Effector memory CD4-positive, alpha-beta T cell (primary cell): ENCODE data around the gene FZD4.

Experiments used
- DNase-seq, 3 donors: peaks; one replicate each; pipeline ENCODE4 v3.0.0-alpha.2; 2020
- H3K27ac ChIP-seq: 2 replicates; pipeline ENCODE4 v1.7.0; 2013; ENCODE audit warnings: mild to moderate bottlenecking, low read length, moderate library complexity; ENCODE audit not compliant: insufficient read depth, poor library complexity, severe bottlenecking
- H3K27me3 ChIP-seq: replicated peaks from 2 replicates; pipeline ENCODE4 v1.7.0; 2013; ENCODE audit warnings: mild to moderate bottlenecking, low read length; ENCODE audit not compliant: insufficient read depth, control insufficient read depth, poor library complexity, severe bottlenecking
- H3K36me3 ChIP-seq: 2 replicates; pipeline ENCODE4 v1.7.0; 2013; ENCODE audit warnings: mild to moderate bottlenecking, low read length, moderate library complexity; ENCODE audit not compliant: control insufficient read depth, insufficient read depth
- H3K4me1 ChIP-seq: 2 replicates; pipeline ENCODE4 v1.7.0; 2013; ENCODE audit warnings: low read length, mild to moderate bottlenecking; ENCODE audit not compliant: control insufficient read depth, insufficient read depth, poor library complexity, severe bottlenecking
- H3K4me3 ChIP-seq: 2 replicates; pipeline ENCODE4 v1.7.0; 2013; ENCODE audit warnings: low read length, low read depth, mild to moderate bottlenecking; ENCODE audit not compliant: insufficient read depth, poor library complexity, severe bottlenecking
- H3K9me3 ChIP-seq: 2 replicates; pipeline ENCODE4 v1.7.0; 2013; ENCODE audit warnings: mild to moderate bottlenecking, low read length, moderate library complexity; ENCODE audit not compliant: control insufficient read depth

Gene FZD4

DNA sequence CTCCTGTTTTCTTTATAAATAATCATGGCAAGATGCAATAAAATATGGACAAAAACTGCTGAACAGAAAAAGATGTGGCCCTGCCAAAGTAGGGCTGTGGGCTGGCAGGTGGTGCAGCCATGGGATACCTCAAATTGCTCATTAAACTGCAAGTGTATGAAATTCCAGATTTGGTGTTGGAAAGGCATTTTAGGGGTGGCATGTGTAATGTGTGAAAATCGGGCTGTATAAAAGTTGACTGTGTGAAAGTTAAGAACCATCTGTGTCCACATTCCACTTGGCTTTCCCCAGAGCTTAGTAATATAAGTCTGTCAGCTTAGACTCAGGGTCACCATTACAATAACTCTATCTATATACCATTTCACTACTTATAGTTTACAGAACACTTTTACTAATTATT lies 34.8 kb upstream of the FZD4 start:
- no peaks in the 10 kb centered on the region for H3K4me1 ChIP-seq
- H3K36me3 ChIP-seq, result no peaks in the 10 kb centered on the region
- no peak overlapping the region for H3K4me3 ChIP-seq
- no peak for DNase-seq
- H3K27ac ChIP-seq, result no peak overlapping the region
- H3K27me3 ChIP-seq, result no peaks in the 10 kb centered on the region
- H3K9me3 ChIP-seq, result no peaks in the 10 kb centered on the region

DNA sequence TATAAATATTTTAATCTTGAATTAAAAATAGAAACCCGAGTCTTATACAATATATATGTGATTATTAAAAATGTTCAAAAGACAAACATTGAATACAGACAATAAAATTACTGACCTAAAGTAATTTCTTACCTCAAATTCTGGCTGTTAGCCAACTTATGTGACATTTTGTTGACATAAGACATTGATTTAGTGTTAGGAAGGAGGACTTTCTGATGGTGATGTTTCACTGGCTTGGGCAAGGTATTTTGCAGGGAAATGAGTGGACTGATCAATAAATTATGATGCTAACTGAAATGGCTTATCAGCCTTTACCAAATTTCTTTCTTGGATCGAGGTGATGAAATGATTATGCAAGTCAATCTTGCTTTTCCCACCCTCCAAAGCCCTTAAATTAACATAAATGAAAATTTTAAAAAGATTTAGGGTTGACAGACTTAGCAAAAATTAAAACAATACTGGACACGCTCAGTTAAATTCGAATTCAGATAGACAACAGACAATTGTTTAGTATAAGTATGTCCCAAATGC lies 33.2 kb upstream of the FZD4 start:
- Histone ChIP-seq H3K27me3 (no peaks in the 10 kb centered on the region), H3K9me3 (no peaks in the 10 kb centered on the region), H3K4me3 (no peak overlapping the region), H3K36me3 (no peaks in the 10 kb centered on the region), H3K27ac (no peak overlapping the region), H3K4me1 (no peaks in the 10 kb centered on the region)
- DNase-seq, result no peak

DNA sequence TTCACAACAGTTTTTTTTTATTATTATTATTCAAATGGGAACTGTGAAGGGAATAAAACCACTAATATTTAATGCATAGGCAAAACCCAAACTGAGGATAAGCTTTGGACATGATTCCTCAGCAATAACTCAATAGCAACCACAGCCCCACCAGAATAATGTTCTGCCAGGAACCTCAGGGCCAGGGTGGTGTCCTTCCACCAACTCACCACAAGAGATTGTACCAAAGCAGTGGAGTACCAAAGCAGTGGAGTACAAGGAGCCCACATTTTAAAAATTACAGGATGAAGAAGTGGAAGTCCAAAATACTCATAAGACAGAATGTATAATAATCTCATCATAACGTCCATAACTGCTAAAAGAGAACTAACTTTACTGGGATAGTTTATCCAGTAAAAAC lies 32.5 kb upstream of the FZD4 start:
- no peaks in the 10 kb centered on the region for H3K36me3 ChIP-seq
- H3K27ac ChIP-seq, result no peak overlapping the region
- no peaks in the 10 kb centered on the region for H3K9me3 ChIP-seq
- H3K4me3 ChIP-seq, result no peak overlapping the region
- no peak for DNase-seq
- H3K4me1 ChIP-seq, result no peaks in the 10 kb centered on the region
- no peaks in the 10 kb centered on the region for H3K27me3 ChIP-seq

DNA sequence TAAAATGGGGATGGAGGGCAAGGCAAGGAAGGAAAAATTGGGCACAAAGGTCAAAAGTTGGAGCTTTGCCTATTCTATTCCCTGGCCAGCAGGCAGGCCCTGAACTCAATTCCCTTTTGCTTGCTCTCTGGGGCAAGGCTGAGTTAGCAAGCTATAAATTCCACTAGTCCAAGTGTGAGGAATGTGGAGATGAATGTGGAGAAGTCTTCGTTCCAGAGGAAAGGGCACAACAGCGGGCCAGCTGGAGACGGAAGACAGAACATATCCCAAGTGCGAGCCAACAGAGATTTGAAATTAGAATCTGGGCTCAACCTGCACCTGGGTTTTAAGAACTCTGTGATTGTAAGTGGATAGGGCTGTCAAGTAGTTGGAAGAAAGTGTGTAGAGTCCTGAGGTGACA lies 29.5 kb upstream of the FZD4 start:
- H3K36me3 ChIP-seq, result no peaks in the 10 kb centered on the region
- no peaks in the 10 kb centered on the region for H3K4me1 ChIP-seq
- H3K27me3 ChIP-seq, result no peaks in the 10 kb centered on the region
- no peak overlapping the region for H3K4me3 ChIP-seq
- no peak for DNase-seq
- no peaks in the 10 kb centered on the region for H3K9me3 ChIP-seq
- no peak overlapping the region for H3K27ac ChIP-seq

DNA sequence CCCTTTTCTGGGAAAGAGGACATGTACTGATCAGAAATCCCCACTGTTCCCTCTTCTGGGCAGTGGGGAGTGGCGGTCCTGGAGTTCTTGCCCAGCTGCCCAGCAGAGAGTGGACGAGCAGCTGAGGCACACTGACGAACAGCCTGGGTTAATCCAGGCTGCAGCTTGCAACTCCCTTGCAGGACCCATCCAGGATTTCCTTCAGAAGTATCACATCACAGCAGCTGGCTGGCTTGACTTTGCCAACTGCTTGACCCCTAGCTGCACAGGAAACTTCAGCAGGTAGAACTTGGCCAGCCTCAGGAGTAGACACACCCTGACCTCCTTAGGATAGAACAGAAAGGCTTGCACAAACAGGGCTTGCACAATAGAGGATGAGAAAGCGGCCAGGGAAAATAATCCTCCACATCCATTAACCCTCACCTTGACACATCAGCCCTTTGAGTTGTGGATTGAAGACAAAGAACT lies 27.9 kb upstream of the FZD4 start:
- Histone ChIP-seq H3K4me1 (no peaks in the 10 kb centered on the region), H3K9me3 (no peaks in the 10 kb centered on the region), H3K27ac (no peak overlapping the region), H3K4me3 (no peak overlapping the region), H3K27me3 (no peaks in the 10 kb centered on the region), H3K36me3 (no peaks in the 10 kb centered on the region)
- no peak for DNase-seq

DNA sequence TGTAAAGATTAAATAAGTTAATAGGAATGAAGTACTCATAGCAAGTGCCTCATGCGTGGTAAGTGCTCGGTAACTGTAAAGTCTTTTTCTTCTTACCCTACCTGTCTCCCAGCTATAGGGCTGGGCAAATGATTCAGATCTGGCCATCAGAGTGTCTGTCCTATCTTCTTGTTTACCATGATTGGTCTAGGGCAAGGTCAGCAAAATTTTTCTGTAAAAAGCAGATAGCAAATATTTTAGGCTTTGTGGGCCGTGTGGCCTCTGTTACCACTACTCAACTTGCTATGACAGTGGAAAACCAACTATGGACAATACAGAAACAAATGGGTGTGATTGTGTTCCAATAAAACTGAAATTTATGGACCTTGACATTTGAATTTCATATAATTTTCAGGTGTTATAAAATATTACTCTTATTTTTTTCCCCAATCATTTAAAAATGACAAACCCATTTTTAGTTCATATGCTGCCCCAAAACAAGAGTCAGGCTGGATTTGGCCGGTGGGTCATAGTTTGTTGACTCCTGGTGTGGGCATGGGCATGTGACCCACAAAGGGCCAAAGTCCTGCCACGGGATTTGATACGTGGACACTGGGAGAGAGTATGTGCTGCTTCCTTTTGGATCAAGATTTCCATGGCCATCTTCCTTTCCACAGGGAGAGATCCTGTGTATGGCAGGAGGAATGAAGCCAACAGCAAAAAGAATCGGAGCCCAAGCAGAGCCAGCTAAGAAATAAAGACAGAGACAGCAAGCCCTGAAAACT lies 26.8 kb upstream of the FZD4 start:
- Histone ChIP-seq H3K4me3 (no peak overlapping the region), H3K27ac (no peak overlapping the region), H3K27me3 (no peaks in the 10 kb centered on the region), H3K4me1 (no peaks in the 10 kb centered on the region), H3K9me3 (no peaks in the 10 kb centered on the region), H3K36me3 (no peaks in the 10 kb centered on the region)
- no peak for DNase-seq

DNA sequence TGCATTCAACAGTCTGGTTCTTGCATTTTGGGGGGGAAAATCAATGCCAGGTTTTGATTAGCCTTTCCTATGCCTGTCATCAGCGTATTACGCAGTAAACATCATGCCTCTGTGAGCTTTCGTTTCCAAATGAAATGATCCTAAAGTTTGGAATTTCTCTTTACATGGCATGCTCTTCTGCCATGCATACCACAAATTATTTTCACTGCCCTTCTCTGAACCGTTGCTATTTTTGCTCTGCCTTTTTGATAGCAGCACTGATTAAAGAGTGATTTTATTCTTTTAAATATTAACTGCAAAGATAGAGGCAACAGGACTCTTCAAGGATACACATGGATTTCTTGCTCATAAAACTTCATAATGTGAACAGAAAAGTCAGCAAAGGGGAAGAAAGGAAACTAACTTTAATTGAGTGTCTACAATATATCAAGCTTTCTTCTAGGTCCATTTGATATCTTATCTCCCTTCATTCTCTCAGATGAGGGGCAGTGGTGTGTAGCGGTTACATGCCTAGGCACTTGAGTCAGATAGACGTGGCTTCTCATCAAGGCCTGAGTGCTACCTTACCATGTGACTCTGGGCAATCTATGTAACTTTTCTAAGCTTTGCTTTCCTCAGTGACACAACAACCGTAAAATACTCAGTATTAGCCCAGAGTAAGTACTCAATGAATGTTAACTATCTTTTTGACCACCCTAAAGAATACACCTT lies 25.0 kb upstream of the FZD4 start:
- H3K36me3 ChIP-seq, result no peaks in the 10 kb centered on the region
- H3K4me1 ChIP-seq, result no peaks in the 10 kb centered on the region
- no peaks in the 10 kb centered on the region for H3K27me3 ChIP-seq
- DNase-seq, result no peak
- H3K9me3 ChIP-seq, result no peaks in the 10 kb centered on the region
- no peak overlapping the region for H3K27ac ChIP-seq
- H3K4me3 ChIP-seq, result no peak overlapping the region

DNA sequence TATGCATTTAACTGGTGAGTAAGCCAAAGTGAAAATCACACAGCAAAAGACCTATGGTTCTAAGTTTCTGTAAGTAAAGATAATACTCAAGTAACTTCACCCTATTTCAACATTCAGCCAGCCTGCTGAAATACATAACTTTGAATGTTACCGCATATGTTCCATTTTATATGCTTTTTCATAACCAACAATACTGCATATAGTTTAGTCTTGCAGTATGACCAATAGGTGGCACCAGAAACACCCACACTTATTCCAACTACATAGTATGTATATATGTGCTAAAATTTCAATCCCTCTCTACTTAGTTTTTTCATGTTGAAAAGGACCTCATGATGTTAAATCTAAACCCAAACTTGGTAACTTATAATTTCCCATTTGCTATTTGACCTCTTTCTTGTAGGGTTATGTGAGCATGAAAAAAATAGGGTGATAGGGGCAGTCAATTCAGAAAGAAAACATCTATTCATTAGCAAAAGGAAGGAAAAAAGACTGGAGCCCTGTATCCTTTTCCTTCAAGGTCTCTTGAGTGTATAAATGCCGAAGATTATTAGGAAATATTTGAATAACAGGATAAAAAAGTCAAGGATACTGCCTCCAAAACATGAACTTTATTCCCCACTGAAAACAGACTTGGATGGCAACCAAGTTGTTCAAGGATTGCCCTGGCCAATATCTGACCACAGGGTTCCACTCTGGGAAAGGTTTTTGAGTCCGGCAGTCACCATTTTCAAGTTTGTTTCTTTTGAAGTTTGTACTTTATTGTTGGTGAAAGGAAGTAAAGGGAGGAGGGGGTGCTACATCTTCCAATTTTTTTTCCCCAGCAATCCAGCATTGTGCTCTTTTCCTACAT lies 23.8 kb upstream of the FZD4 start:
- no peak for DNase-seq
- H3K36me3 ChIP-seq, result no peaks in the 10 kb centered on the region
- H3K27me3 ChIP-seq, result no peaks in the 10 kb centered on the region
- no peak overlapping the region for H3K27ac ChIP-seq
- H3K4me3 ChIP-seq, result no peak overlapping the region
- no peaks in the 10 kb centered on the region for H3K4me1 ChIP-seq
- H3K9me3 ChIP-seq, result no peaks in the 10 kb centered on the region

DNA sequence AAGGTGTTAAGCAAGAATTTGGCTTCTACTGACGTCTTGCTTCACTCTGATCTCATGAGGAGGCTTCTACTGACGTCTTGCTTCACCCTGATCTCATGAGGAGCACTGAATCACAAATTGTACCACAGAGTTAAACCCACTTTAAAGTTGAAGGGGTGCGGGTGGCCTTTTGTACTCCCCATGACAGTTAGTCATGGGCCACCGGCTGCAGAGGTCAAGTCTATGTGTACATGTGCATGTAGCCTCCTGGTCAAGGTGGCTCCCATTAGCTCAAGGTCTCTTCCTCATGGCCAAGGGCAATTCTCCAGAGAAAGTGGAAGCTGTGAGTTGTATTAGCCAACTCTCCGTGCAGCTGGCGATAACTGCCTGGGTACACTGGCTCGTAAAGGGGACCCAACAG lies 23.1 kb upstream of the FZD4 start:
- Histone ChIP-seq H3K4me3 (no peak overlapping the region), H3K9me3 (peaks cover 1% of the 10 kb centered on the region), H3K4me1 (no peaks in the 10 kb centered on the region), H3K27ac (no peak overlapping the region), H3K27me3 (no peaks in the 10 kb centered on the region), H3K36me3 (no peaks in the 10 kb centered on the region)
- no peak for DNase-seq
